Measurements from ENCODE around the gene SNX12. TPM values are rescaled to one million over a fixed set of nuclear protein-coding genes. Genes with fewer than 3 reads are reported as not detected.

The SNX12 gene
- total and polyA plus RNA-seq, 12 donors: 22.5 to 54.0 (median 47.9) TPM

DNA sequence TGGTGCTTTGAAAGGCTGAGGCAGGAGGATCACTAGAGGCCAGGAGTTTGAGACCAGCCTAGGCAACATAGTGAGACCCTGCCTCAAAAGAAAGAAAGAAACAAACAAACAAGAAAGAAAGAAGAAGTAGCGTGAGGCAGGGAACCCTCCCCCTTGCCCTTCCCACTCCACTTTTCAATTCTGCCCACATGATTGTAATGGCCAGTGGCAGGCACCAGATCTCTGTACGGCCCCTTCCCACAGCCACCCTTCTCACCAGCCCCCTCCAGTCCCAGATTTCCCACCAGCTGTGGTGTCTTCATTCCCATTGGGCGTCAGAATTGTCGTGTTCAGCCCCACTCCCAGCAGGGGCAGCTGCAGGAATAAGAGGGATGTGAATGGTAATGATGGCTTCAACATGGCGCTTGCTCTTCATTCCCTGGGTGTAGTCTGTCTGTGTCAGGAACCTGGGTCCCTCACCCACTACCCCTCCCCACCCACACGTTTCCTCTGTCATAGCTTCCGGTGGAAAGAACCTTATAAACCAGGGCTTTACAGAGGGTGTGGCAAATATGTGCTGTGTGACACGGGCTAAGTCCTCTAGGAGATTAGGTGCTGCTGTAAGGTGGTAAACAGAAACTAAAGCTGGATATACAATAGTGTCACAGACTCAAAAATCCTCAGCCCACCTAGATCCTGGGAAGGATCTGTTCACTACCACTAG is 43.2 kb upstream of the SNX12 start, which contains the start of gene IL2RG:
TSS of gene IL2RG (minus strand) at position 437 of the 703 bp plus-strand sequence. CDS start at position 399, 38 bp downstream.
- TF ChIP-seq, protein P1, sequence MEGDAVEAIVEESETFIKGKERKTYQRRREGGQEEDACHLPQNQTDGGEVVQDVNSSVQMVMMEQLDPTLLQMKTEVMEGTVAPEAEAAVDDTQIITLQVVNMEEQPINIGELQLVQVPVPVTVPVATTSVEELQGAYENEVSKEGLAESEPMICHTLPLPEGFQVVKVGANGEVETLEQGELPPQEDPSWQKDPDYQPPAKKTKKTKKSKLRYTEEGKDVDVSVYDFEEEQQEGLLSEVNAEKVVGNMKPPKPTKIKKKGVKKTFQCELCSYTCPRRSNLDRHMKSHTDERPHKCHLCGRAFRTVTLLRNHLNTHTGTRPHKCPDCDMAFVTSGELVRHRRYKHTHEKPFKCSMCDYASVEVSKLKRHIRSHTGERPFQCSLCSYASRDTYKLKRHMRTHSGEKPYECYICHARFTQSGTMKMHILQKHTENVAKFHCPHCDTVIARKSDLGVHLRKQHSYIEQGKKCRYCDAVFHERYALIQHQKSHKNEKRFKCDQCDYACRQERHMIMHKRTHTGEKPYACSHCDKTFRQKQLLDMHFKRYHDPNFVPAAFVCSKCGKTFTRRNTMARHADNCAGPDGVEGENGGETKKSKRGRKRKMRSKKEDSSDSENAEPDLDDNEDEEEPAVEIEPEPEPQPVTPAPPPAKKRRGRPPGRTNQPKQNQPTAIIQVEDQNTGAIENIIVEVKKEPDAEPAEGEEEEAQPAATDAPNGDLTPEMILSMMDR (IDR thresholded peaks at IDR 0.05): no peak
- intact Hi-C loops (cut with DNase I): no loop called here
- 67 to 74% methylated on average over 7 to 8 of the region's 8 CpGs for WGBS, 2 donors

DNA sequence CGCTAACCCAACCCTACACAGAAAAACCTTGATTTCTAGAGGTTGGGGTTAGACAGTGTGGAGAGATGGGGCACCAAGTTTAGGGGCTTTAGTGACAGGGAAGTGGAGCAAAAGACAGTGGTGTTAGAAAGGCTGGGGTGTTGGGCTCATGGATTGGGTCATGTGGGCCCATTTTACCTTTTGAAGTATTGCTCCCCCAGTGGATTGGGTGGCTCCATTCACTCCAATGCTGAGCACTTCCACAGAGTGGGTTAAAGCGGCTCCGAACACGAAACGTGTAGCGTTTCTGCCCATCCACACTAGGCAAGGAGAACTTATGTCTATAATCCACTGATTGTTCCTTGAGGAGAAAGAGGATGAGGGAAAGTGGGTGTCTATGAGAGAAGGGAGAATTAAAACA is 40.9 kb upstream of the SNX12 start:
- TF ChIP-seq, protein P1 (IDR thresholded peaks at IDR 0.05): no peak
- WGBS, 2 donors: 96 to 98% methylated on average over 6 of the region's 6 CpGs
- intact Hi-C loops (cut with DNase I): no loop called here

More for the DNA sequence above, 43.2 kb upstream of the SNX12 start, which contains the start of gene IL2RG:
- Histone ChIP-seq H3K4me1 (peaks cover 0 to 18% (median 0%) of the 10 kb centered on the region in 9 donors), H3K9me3 (no peaks in the 10 kb centered on the region), H3K27ac (peak within 1 kb of the TSS in 2 of 10 donors; percentile 22 to 86), H3K27me3 (peaks cover 0 to 8% (median 0%) of the 10 kb centered on the region in 7 donors), H3K4me3 (peak within 1 kb of the TSS in 2 of 10 donors; percentile 5 to 53), H3K36me3 (no peaks in the 10 kb centered on the region)
- ATAC-seq: peak in 3 of 8 donors; percentile 27 to 42 (median 33)
- no peak for DNase-seq

DNA sequence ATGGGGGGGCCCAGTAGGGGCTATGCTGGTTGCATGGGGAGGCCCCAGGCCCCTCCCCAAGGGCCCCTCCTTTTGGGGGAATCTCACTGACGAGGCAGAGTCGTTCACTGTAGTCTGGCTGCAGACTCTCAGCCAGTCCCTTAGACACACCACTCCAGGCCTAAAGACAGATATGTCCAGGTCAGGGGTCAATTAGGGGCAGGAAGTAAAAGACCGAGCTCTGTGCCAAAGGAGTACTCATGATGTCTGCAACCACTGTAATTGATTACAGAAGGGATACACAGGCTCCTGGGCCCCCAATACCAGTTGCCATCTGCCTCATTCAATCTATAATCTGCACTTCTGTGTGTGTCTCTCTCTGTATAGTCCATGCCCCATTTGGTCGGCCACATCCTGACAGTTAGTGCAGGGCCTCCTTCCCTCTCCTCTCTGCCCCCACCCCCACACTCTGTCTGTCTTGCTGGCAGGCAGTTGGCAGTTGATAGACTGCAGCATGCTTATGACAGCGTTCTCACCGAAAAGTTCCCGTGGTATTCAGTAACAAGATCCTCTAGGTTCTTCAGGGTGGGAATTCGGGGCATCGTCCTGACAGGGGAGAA is 39.7 kb upstream of the SNX12 start:
- TF ChIP-seq, protein P1 (IDR thresholded peaks at IDR 0.05): no peak
- H3K36me3 ChIP-seq: no peaks in the 10 kb centered on the region
- peaks cover 0 to 40% (median 0%) of the 10 kb centered on the region in 9 donors for H3K4me1 ChIP-seq
- H3K27me3 ChIP-seq: peaks cover 0 to 8% (median 0%) of the 10 kb centered on the region in 7 donors
- WGBS, 2 donors: 38 to 40% methylated on average over 9 of the region's 9 CpGs
- H3K4me3 ChIP-seq: peak overlapping the region in 1 of 10 donors; percentile 53
- DNase-seq: no peak
- intact Hi-C loops (cut with DNase I): no loop called here
- H3K27ac ChIP-seq: no peak overlapping the region
- ATAC-seq: no peak
- no peaks in the 10 kb centered on the region for H3K9me3 ChIP-seq

More for the DNA sequence above, 40.9 kb upstream of the SNX12 start:
- Histone ChIP-seq H3K27me3 (peaks cover 0 to 8% (median 0%) of the 10 kb centered on the region in 7 donors), H3K4me1 (peaks cover 0 to 28% (median 0%) of the 10 kb centered on the region in 9 donors), H3K36me3 (no peaks in the 10 kb centered on the region), H3K27ac (no peak overlapping the region), H3K9me3 (no peaks in the 10 kb centered on the region), H3K4me3 (peak overlapping the region in 1 of 10 donors; percentile 53)
- ATAC-seq (no peak), DNase-seq (no peak)

DNA sequence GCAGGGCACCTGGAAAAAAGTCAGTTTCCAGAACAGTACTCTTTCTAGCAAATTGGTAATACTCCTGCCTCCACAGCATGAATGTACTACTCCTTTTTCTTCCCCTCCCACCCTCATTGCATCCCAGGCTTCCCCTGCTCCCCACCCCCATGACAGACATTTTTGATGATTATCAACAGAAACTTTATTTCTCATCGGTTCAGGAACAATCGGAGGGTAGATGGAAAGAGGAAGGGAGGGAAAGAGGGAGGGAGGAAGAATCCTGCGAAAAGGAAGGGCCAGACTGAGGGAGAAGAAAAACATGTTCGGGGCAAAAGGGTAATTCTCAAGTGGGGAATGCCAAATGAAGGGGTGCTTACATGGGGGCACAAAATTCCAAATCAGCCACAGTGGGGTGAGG is 39.1 kb upstream of the SNX12 start:
- Histone ChIP-seq H3K27ac (no peak overlapping the region), H3K9me3 (no peaks in the 10 kb centered on the region), H3K4me3 (no peak overlapping the region), H3K27me3 (peaks cover 0 to 8% (median 0%) of the 10 kb centered on the region in 7 donors), H3K36me3 (no peaks in the 10 kb centered on the region), H3K4me1 (peaks cover 0 to 44% (median 0%) of the 10 kb centered on the region in 9 donors)
- 72 to 80% methylated on average over 4 of the region's 4 CpGs for WGBS, 2 donors
- TF ChIP-seq, protein P1 (IDR thresholded peaks at IDR 0.05): no peak
- DNase-seq: no peak
- no peak for ATAC-seq
- intact Hi-C loops (cut with DNase I): no loop called here
